HG03097 (cell line): Measurements from ENCODE around the gene PC.

Experiments used
- ATAC-seq: cut with Tn5 transposase; IDR thresholded peaks from one replicate; pipeline ENCODE4 v1.9.1; 2021; ENCODE audit not compliant: unreplicated experiment, low FRiP score

PC gene

GRCh38 chr11:66915046-66915832 lies 42.9 kb downstream of the PC start:
- ATAC-seq, result no peak

- ATAC-seq, result no peak
Observed at GRCh38 chr11:66914505-66914904, 43.7 kb downstream of the PC start.

GRCh38 chr11:66912911-66913310 lies 45.3 kb downstream of the PC start:
- ATAC-seq, result no peak

- ATAC-seq, result no peak
Observed at GRCh38 chr11:66912361-66912760, 45.8 kb downstream of the PC start.

DNA sequence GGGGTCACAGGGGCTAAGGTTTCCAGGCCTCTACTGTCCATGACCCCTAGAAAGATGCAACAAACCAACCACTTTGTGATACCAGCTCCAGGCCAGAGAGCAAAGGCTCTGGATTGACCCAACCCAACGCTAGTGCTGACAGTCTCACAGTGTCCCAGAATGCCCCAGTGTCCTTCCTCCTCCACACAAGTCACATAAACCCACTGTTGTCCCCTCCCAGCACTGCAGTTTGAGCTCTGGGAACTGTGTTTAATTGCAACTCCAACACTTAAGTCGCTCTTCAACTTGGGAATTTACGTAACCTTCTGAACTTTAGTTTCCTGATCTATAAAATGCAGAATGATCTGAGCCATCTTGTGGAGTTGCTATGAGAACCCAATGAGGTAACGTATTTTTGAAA lies 47.5 kb downstream of the PC start:
- ATAC-seq, result no peak

- ATAC-seq, result no peak
Observed at GRCh38 chr11:66910016-66910415, 48.2 kb downstream of the PC start.

DNA sequence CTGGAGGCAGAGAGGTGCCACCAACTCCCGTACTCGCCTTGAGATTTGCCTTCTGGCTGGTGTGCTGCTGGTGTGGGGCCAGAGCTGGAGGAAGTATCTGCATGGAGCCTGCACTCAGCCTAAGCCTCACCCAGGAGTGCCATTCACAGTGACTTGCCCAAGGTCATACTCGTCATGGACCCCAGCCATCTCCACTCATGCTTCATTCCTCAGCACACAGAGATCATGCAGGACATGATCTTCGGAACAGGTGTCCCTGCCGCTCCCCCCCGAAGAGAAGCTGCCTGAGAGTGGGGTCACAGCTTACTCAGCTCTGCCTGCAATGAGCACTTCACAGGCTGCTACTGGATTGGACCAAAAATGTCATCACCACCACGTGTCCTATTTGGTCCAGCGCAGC lies 49.0 kb downstream of the PC start:
- no peak for ATAC-seq

DNA sequence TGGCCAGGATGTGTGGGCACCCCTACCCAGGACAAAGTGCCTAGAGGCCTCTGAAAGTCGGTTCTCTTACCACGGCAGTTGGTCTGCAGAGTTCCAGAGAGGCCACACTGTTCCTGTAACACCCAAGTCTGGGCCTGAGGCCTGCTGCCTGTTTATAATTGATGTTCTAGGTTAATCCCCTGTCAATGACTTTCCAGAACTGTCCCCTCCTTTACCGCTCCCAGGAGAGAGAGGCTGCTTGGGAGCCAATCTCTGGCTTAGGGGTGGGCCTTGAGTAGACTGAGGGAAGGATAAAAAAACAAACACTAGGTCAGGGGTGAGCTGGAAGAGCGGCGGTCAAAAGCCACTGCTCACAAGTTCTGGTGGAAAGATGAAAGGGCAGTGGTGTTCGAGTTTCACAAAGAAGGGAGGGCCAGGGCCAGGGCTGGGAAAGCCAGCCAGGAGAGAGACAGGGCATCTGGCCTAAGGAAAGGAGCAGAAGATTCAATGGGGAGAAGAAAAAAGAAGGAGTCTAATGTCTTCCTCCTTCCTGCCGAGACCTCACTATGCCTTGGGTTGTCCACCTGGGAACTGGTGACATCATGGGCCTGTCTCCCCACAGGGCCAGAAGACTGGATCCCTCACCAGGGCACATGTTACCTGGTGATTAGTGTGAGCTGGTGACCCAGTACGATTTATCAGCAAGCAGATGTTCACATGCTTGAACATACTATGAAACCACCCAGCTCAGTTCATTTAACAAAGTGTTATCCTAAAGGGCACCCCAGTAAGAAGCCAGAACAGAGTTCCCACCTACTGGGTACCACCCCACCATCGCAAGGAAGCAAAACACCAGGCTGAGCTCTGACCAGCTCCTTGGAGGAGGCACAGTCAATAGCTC lies 50.2 kb downstream of the PC start:
- no peak for ATAC-seq

GRCh38 chr11:66906061-66906733 lies 52.0 kb downstream of the PC start:
- no peak for ATAC-seq

GRCh38 chr11:66905631-66906030 lies 52.6 kb downstream of the PC start:
- no peak for ATAC-seq

DNA sequence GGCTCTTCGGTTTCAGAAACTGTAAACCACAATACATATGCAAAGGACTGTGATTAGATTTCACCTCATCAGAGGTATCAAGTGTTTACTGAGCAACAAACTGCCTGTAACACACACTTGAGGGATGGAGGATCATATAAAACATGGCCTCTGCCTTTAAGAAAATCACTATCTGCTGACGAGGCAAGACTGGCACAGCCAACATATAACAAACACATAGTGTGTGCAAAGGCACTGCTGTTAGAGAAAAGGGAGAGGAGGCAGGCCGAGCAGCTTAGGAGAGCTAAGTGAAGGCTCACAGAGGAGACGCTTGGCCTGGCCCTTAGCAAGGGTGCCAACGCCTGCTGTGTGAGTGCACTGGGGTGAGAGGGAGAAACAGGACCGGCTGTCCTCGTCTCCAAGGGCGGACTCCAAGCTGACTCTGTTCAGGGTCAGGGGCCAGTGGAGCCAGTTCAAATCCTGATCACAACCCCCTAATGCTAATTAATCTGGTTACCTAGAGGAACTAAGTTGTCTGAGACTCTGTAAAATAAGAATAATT lies 53.1 kb downstream of the PC start:
- no peak for ATAC-seq

DNA sequence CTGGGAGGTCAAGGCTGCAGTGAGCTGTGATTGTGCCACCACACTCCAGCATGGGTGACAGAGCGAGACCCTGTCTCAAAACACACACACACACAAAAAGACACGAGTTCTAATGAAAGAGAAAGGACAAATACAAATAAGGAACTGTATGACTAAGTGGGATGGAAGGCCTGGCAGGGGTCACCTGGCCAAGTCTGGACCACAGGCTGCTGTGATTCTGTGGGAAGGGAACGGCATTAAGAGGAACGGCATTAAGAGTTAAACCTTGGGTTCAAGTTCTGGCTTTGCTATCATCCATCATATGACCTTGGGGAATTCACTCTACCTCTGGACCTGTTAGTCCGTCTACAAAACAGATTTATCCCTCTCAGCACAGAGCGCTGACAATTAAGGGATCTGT lies 53.6 kb downstream of the PC start:
- no peak for ATAC-seq

DNA sequence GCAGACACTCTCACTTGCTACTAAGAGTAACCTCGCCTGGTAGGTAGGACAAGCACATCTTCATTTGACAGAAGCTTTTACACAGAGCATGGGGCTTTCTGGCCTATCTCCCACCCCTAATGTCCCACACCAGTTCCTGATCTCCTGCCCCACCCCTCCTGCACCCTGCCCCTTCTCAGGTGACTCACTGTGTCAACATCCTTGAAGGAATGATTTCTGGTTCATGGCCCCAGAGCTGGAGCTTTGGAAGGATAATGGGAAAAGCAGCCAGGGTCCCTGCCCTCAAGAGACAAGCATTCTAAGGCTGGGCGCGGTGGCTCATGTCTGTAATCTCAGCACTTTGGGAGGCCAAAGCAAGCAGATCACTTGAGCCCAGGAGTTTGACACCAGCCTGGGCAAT lies 54.1 kb downstream of the PC start:
- ATAC-seq, result no peak

DNA sequence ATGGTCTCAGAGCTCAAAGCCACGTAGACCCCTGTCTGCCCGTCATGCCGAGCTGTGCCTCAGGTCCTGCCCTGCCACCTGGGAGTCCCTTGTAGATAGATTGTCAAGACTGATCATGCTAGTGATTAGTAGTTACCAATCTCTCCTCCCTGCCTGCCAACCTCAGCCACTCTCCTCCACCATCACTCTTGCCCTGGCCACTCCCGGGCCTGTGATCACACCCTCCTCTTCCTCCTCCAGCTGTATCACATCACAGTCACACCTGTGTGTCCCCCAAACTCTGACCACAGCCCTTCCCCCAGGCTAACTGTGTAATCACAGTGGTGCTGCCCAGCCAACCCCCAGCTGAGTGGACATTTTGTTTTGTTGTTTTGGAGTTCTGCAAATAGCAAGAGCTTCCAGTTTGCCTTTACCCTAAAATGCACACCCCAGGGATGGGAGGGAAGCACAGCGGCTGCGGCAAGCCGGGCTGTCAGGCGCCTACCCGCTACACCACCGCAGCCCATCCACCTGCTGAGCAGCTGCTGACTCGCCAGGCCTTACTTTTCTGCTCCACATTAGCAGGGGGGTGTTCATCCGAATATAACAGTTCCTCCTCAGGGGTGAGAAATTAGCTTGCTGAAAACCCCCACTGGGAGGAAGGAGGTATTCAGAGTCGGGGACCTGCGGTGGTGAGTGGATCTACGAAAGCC lies 55.6 kb downstream of the PC start:
- no peak for ATAC-seq

GRCh38 chr11:66901964-66902390 lies 56.2 kb downstream of the PC start:
- no peak for ATAC-seq

GRCh38 chr11:66894141-66894540 lies 64.0 kb downstream of the PC start:
- ATAC-seq, result no peak

DNA sequence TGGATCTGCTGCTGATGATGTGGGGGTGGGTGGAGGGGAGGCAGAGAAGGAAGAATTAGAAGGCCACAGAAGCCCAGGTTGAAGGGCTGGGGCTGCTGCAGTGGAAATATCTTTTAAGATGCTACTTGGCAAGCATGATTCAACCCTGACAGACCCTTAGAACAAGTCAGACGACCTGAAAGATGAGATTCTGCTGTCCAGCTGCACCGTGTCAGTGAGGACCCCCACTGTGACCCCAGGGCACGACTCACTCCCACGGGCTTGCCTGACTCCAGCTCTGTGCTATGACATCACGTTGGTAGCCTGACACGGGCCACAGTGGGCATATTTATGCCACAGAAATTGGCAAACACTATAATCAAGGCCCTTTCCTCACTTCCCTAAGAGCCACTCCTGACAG lies 65.3 kb downstream of the PC start:
- no peak for ATAC-seq

GRCh38 chr11:66891851-66892660 lies 66.1 kb downstream of the PC start:
- ATAC-seq, result peak; percentile 70

DNA sequence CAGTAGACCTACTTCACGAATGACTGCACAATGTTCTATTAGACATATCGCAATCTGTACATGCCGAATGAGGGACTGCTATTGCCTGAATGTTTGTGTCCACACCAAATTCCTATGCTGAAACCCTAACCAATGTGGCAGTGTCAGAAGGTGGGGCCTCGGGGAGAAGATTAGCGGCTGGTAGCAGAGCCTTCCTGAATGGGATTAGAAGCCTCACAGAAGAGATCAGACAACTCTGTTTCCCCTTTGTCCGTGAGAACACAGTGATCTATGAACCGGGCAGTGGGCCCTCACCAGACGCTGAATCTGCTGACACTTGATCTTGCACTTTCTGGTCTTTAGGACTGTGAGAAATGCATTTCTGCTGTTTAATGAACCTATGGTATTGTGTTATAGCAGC lies 68.2 kb downstream of the PC start:
- ATAC-seq, result no peak

DNA sequence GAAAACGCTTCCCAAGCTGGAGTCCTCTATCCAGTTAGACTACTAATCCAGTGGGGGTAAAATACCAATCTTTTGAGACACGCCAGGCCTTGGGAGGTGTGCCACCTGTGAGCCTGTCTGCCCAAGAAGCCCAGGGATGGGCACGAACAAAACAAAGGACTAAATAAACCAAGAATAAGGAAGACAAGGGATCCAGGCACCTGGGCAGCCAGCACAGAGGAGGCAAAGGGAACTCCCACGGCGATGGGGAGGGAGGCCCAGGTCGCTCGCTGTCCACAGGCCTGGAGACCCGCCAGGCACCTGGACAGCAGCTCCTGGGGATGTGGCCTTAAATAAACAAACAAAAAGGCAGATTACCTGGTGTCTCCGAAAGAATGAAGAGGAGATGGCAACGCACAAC lies 69.9 kb downstream of the PC start:
- ATAC-seq, result no peak
